Gastroesophageal sphincter (tissue), 4 donors: ENCODE results near the gene RSPO1. TPM values are rescaled to one million over a fixed set of nuclear protein-coding genes. Genes with fewer than 3 reads are reported as not detected.

Experiments used
- ATAC-seq: fragments of 150-250 bp; one replicate; pipeline ENCODE4 v1.9.1; 2016; ENCODE audit warnings: mild to moderate bottlenecking, moderate library complexity
- H3K27ac ChIP-seq, 4 donors: fragments of 200-600 bp; sonication (generic) in 3 of 4; 1 replicate in 3 of 4; 2 replicates in 1 of 4; pipeline ENCODE4 v1.5.1; 2016 to 2019
- H3K27me3 ChIP-seq: fragments of 200-600 bp; sonication (generic); one replicate; pipeline ENCODE4 v1.5.1; 2019
- H3K36me3 ChIP-seq, 2 donors: fragments of 200-600 bp; sonication (generic); one replicate each; pipeline ENCODE4 v1.5.1; 2019; ENCODE audit warnings: control low read depth in 1 of 2
- H3K4me1 ChIP-seq, 3 donors: fragments of 200-600 bp; sonication (generic); 1 replicate in 2 of 3; 2 replicates in 1 of 3; pipeline ENCODE4 v1.5.1; 2016 to 2019; ENCODE audit warnings: control low read depth in 2 of 3
- H3K4me3 ChIP-seq, 2 donors: fragments of 200-600 bp; sonication (generic); one replicate each; pipeline ENCODE4 v1.5.1; 2019; ENCODE audit warnings: mild to moderate bottlenecking in 1 of 2, moderate library complexity in 1 of 2
- H3K9me3 ChIP-seq, 3 donors: fragments of 200-600 bp; sonication (generic); one replicate each; pipeline ENCODE4 v1.5.1; 2017 to 2019; ENCODE audit warnings: control low read depth in 2 of 3
- EP300 ChIP-seq: sonication (generic); formaldehyde crosslinking; IDR thresholded peaks from one replicate; pipeline ENCODE4 v1.6.1; 2017; ENCODE audit warnings: antibody characterized with exemption, mild to moderate bottlenecking
- POLR2A ChIP-seq, 2 donors: fragments of 450-650 bp; IDR thresholded peaks; one replicate each; pipeline ENCODE4 v1.6.1; 2017; ENCODE audit warnings: antibody characterized with exemption in 2 of 2, mild to moderate bottlenecking in 2 of 2, moderate library complexity in 1 of 2
- POLR2AphosphoS5 ChIP-seq: sonication (generic); formaldehyde crosslinking; IDR thresholded peaks from one replicate; pipeline ENCODE4 v1.6.1; 2017; ENCODE audit warnings: antibody characterized with exemption
- WGBS, 2 donors: methylation state at CpG; one replicate each; pipeline ENCODE4 v1.1.5; 2018; ENCODE audit warnings: low coverage in 1 of 2; 5-methylcytosine and 5-hydroxymethylcytosine counted together
- total RNA-seq, 4 donors: library from RNA; depleted of rRNA; stranded (reverse); fragments of >200 nt; gene quantifications; one replicate each; pipeline ENCODE4 v1.1.0, GENCODE V29; 2016
- TF ChIP-seq, protein P1 (sequence below), 4 experiments: fragments of 200-600 bp in 2 of 4; fragments of 450-650 bp in 2 of 4; sonication (generic) in 1 of 4; IDR thresholded peaks; one replicate each; pipeline ENCODE4 v1.5.1; 2017 to 2019; ENCODE audit warnings: antibody characterized with exemption in 4 of 4, mild to moderate bottlenecking in 2 of 4, moderate library complexity in 2 of 4

The RSPO1 gene
- total RNA-seq, 4 donors from 2014 or later, result 0.47 to 4.0 (median 2.5) TPM

- no peaks in the 10 kb centered on the region for H3K4me1 ChIP-seq
- H3K27me3 ChIP-seq, result peaks cover 62% of the 10 kb centered on the region
- WGBS, 2 donors, result 57% methylated on average over 2 of the region's 2 CpGs; no CpG with 5 or more reads in 1 of the 2 donors
- ATAC-seq, result no peak
- H3K4me3 ChIP-seq, result no peak overlapping the region
- no peaks in the 10 kb centered on the region for H3K9me3 ChIP-seq
- no peak for TF ChIP-seq EP300
- TF ChIP-seq, protein P1, sequence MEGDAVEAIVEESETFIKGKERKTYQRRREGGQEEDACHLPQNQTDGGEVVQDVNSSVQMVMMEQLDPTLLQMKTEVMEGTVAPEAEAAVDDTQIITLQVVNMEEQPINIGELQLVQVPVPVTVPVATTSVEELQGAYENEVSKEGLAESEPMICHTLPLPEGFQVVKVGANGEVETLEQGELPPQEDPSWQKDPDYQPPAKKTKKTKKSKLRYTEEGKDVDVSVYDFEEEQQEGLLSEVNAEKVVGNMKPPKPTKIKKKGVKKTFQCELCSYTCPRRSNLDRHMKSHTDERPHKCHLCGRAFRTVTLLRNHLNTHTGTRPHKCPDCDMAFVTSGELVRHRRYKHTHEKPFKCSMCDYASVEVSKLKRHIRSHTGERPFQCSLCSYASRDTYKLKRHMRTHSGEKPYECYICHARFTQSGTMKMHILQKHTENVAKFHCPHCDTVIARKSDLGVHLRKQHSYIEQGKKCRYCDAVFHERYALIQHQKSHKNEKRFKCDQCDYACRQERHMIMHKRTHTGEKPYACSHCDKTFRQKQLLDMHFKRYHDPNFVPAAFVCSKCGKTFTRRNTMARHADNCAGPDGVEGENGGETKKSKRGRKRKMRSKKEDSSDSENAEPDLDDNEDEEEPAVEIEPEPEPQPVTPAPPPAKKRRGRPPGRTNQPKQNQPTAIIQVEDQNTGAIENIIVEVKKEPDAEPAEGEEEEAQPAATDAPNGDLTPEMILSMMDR (IDR thresholded peaks at IDR 0.05), result no peak
- no peak for TF ChIP-seq POLR2AphosphoS5
- no peak for TF ChIP-seq POLR2A (IDR thresholded peaks at IDR 0.05)
- no peaks in the 10 kb centered on the region for H3K36me3 ChIP-seq
- H3K27ac ChIP-seq, result no peak overlapping the region
These were observed 35.4 kb upstream of the RSPO1 start for GRCh38 chr1:37670133-37670532.

DNA sequence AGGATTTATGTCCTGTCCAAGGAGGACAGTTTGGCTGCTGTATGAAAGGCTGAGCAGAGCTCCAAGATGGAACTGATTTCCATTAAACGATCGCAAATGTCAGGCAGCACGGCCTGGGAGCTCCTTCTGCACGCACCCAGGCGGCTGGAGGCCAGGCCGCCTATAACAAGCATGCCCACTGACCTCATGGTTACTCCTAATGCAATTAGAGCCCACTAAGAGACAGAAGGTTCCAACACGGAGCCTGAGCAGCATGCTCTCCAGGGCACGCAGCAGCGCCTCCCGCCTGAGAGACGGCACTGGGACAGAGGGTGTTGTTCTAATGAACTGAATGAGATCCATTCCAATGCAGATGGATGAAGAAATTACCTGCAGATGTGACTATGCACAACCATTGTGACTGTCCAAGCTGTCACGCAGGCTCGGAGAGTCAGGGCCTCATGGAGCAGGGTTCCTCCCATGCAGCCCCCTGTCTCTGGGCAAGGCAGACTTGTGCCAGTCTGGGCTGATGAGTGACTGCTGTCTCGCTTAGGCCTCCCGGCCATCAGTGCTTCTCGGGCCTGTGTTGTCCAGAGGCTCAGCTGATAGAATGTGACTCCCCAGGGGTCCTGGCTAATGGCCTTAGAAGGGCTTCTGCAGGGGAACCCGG lies 32.5 kb upstream of the RSPO1 start:
- TF ChIP-seq POLR2AphosphoS5 (no peak), POLR2A (IDR thresholded peaks at IDR 0.05) (no peak), EP300 (no peak)
- TF ChIP-seq, protein P1 (IDR thresholded peaks at IDR 0.05), result no peak
- Histone ChIP-seq H3K27me3 (peaks cover 59% of the 10 kb centered on the region), H3K36me3 (no peaks in the 10 kb centered on the region), H3K4me1 (no peaks in the 10 kb centered on the region), H3K27ac (no peak overlapping the region), H3K9me3 (no peaks in the 10 kb centered on the region), H3K4me3 (no peak overlapping the region)
- ATAC-seq, result no peak
- WGBS, 2 donors, result 47% methylated on average over 2 of the region's 17 CpGs; no CpG with 5 or more reads in 1 of the 2 donors

DNA sequence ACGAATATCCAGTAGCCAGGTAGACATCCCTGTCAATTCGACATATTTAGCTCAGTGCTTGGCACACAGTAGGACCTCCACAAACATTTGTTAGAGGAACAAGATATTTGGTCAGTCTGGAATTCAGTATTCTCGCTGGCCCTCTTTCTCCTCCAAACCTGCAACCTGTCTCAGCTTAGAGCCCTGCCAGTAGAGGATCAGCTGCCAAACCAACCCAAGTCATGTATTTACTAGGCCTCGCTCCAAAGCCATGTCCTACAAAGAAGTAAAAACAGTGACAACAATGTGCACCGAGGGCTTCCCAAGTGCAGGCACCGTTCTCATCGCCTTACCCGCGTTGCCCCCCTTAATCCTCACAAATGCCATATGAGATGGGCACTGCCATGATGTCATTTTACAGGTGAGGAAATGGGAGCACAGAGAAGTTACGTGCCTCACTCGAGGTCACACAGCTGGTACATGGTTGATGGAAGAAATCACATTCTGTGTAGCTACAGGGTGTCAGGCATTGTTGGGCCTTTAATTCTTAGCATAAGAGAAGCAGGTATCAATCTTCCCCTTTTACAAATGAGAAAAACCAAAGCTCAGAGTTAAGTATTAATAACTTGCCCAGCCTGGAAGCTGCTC lies 31.7 kb upstream of the RSPO1 start:
- Histone ChIP-seq H3K27me3 (peaks cover 59% of the 10 kb centered on the region), H3K4me3 (no peak overlapping the region), H3K9me3 (no peaks in the 10 kb centered on the region), H3K36me3 (no peaks in the 10 kb centered on the region), H3K4me1 (no peaks in the 10 kb centered on the region), H3K27ac (no peak overlapping the region)
- no peak for TF ChIP-seq EP300
- TF ChIP-seq POLR2AphosphoS5, result no peak
- TF ChIP-seq, protein P1 (IDR thresholded peaks at IDR 0.05), result no peak
- no peak for TF ChIP-seq POLR2A (IDR thresholded peaks at IDR 0.05)
- 81 to 82% methylated on average over 6 to 11 of the region's 11 CpGs for WGBS, 2 donors
- no peak for ATAC-seq

- H3K36me3 ChIP-seq, result no peaks in the 10 kb centered on the region
- ATAC-seq, result no peak
- WGBS, 2 donors, result 39 to 40% methylated on average over 1 to 7 of the region's 14 CpGs
- H3K27me3 ChIP-seq, result peaks cover 51% of the 10 kb centered on the region
- H3K4me3 ChIP-seq, result no peak overlapping the region
- no peak for TF ChIP-seq POLR2A (IDR thresholded peaks at IDR 0.05)
- no peak for TF ChIP-seq EP300
- TF ChIP-seq, protein P1 (IDR thresholded peaks at IDR 0.05), result no peak
- TF ChIP-seq POLR2AphosphoS5, result no peak
- H3K9me3 ChIP-seq, result no peaks in the 10 kb centered on the region
- no peak overlapping the region for H3K27ac ChIP-seq
- H3K4me1 ChIP-seq, result no peaks in the 10 kb centered on the region
These were observed 28.8 kb upstream of the RSPO1 start for GRCh38 chr1:37663426-37664000.
